GM21515 (cell line): Measurements from ENCODE around the gene PDE8A.

Experiments
- ATAC-seq: cut with Tn5 transposase; IDR thresholded peaks from one replicate; pipeline ENCODE4 v1.9.1; 2021; ENCODE audit not compliant: unreplicated experiment

The PDE8A gene

DNA sequence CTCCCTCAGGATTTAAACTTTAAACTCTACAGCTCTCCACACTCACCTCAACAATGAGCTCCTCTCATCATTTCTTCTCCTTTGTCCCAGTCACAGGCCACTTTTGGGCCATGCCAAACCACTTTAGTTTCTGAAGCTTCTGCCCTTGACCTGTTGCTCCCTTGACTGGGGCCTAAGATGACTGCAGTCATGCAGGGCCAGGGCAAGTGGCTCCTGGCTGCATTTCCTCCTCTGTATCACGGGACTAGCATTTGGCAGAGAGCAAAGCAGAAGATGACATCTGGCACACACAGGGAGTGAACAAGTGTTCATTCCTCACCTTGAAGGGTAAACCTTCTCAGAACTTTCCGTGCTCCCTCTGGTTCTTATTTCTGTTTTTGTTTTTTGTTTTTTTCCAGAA, 136.9 kb downstream of the PDE8A start:
- ATAC-seq = no peak

- no peak for ATAC-seq
Observed at GRCh38 chr15:85120351-85121113, 138.9 kb downstream of the PDE8A start.

DNA sequence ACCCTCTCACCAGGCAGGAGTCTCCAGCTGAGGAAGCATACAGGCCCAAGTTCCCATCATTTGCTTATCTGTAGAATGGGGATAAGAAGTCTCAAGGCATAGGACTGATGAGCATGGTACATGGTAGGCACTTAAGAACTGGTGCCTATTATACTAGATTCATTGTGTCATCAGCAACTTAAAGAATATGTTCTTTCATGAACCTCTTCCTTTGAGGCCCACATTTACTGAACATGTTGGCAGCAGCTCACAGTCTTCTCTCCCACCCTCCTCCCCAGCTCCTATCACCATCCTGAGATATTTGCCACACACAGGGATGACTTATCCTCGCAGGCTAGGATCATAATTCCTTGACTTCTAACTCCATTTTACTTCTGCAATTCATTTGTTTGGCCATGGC, 142.5 kb downstream of the PDE8A start:
- ATAC-seq = no peak

DNA sequence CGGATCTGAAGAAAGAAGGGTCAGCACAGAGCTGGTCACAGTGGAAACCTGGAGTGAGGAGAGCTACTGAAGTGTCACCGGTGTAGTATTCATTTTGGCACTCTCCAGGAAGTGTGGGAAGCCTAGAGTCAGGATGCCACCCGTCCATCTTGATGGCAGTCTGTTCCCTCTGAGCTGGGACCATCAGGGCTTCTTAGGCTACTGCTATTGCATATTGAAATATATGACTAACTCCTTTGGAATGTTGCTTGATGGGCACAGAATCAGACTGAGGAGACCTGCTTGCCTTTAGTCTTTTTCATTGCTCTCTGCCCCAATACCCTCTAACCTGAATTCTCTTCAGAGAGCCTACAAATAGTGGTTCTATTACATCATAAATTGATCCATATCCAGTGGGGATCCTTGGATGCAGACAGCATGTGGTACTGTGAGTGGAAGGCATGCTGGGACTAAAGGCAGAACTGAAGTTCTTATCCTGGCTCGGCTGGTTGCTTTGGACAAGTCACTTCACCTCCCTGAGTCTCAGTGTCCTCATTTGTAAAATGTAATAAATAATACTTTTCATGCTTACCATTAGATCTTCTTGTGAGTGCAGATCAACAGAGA, 143.5 kb downstream of the PDE8A start:
- no peak for ATAC-seq

- ATAC-seq = no peak
Observed at GRCh38 chr15:85128621-85129020, 147.0 kb downstream of the PDE8A start.

DNA sequence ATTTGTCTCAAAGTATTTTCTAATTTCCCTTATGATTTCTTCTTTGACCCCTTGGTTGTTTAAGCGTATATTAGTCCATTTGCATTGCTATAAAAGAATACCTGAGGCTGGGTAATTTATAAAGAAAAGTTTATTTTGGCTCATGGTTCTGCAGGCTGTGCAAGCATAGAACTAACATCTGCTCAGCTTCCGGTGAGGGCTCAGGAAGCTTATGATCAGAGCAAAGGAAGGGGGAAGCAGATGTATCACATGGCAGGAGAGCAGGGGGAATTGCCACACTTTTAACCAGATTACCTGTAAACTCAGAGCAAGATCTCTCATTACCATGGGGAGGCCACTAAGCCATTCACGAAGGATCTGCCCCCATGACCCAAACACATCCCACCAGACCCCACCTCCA, 148.2 kb downstream of the PDE8A start:
- no peak for ATAC-seq

DNA sequence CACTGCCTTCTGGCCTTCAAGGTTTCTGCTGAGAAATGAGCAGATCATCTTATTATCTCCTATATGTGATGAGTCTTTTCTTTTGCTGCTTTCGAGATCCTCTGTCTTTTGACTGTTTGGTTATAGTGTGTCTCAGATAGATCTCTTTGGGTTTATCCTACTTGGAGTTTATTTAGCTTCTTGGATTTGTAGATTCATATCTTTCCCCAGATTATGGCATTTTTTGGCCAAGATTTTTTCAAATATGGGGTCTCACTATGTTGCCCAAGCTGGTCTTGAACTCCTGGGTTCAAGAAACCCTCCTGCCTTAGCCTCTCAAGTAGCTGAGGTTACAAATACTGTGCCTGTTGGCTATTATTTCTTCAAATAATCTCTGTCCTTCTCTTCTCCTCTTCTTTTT, 150.3 kb downstream of the PDE8A start:
- ATAC-seq = no peak

DNA sequence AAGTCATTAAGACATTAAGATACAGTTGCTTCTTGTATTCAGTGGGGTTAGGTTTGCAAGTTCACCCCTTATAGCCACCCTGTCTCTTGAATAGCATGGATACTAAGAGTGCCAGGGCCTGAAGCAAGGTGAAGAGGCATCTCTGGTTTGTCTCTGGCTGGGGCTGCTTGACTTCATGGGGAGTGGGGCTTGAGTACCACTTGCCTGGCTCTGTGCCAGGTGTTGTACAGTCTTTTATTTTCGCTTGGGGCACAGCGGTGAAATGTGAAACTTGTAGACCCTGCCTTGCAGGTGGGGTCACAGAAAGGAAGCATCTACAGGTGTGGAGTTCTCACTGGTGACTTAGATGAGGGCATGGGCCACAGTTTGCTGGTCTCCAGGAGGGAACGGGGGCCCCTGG, 152.1 kb downstream of the PDE8A start:
- no peak for ATAC-seq

DNA sequence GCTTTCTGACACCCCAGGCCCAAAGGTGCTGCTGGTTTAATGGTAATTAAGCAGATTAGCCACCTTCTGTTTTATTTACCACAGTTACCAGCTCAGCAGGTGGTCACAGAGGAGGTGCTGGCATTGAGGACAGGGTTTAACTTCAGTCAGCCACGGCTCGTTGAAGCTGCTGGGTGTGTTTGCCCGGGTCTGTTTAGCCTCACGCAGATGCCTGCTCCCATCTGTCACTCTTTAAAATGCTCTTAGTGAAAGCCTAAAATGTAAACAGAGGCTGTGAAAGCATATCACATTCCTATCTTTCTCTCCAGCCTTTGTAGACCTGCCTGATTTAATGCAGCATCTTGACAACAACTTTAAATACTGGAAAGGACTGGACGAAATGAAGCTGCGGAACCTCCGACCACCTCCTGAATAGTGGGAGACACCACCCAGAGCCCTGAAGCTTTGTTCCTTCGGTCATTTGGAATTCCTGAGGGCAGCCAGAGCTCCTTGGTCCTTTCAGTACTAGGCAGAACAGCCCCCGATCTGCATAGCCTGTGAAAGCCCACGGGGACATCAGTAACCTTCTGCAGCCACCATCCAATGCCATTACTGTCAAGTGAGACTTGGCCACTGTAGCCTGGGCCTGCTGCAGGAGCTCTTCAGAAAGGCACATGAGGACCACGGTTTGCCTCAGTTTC, 156.0 kb downstream of the PDE8A start:
- ATAC-seq = no peak

GRCh38 chr15:85139391-85139790, 157.7 kb downstream of the PDE8A start:
- no peak for ATAC-seq

DNA sequence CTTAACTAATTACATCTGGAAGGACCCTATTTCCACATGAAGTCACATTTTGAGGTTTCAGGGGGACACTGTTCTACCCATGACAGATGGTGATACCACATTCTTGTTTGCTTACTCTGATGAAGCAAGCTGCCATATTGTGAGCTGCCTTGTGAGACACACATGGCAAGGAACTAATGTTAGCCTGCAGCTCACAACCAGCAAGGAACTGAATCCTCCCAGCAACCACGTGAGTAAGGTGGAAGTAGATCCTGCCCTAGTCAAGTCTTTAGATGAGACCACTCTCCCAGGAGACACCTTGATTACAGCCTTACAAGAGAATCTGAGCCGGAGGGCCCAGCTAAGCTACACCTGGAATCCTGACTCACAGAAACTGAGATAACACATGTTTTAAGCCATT, 160.1 kb downstream of the PDE8A start:
- ATAC-seq = no peak

DNA sequence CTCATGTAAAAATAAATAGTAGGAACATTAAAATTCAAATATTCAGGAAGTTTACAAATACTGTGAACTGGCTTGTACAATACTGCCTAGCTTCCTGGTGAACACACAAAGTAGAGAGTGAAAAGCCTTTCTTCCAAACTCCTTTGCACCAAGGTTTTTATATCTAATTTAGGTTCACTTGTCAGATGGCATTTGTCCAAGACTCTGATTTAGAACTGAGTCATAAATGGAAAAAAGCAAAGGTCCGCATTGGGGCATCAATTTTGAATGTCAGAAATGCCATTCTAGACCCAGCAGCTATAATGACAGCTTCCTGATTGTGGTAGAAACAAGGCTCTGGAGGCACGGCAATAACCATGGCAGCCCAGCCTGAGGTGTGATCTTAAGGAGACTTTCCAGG, 160.7 kb downstream of the PDE8A start:
- no peak for ATAC-seq

- ATAC-seq = no peak
Observed at GRCh38 chr15:85149465-85150129, 167.9 kb downstream of the PDE8A start.

- ATAC-seq = no peak
Observed at GRCh38 chr15:85150130-85150480, 168.4 kb downstream of the PDE8A start.

- no peak for ATAC-seq
Observed at GRCh38 chr15:85151145-85151544, 169.5 kb downstream of the PDE8A start.

DNA sequence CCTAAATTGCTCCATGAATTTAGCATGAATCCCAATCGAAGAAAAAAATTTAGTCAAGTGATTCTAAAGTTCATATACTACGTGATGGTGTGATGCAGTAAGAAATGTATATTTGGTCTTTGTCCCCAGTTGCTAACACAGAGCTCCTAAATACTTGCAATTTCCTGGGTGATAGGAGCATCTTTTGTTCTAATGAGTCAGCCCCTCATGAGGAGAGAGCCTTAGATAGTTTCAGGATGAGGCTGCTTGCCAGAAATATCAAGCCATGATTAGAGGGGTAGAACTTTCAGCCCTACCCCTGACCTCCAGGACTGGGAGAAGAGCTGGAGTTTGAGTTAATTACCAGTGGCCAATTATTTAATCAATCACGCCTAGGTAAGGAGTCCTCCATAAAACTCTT, 170.2 kb downstream of the PDE8A start:
- no peak for ATAC-seq

DNA sequence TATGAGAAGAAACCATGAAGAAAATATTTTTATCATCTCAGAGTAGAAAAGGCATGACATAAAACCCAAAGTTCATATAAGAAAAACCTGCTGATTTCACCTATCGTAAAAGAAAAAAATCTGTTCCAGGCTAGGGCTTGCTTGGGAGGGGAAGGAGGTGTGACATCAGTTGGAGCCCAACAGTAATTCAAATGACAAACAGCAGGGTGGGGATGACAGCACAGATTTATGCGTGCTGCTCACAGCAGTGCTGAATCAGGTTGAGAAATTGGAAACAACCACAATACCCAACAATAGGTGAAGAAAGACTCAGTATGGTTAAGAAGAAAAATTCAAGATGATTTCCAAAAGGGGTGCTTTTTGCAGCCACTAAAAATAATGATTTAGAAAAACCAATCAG, 172.4 kb downstream of the PDE8A start:
- ATAC-seq = no peak

GRCh38 chr15:85155360-85155759, 173.7 kb downstream of the PDE8A start:
- no peak for ATAC-seq

- ATAC-seq = no peak
Observed at GRCh38 chr15:85155857-85156256, 174.2 kb downstream of the PDE8A start.

DNA sequence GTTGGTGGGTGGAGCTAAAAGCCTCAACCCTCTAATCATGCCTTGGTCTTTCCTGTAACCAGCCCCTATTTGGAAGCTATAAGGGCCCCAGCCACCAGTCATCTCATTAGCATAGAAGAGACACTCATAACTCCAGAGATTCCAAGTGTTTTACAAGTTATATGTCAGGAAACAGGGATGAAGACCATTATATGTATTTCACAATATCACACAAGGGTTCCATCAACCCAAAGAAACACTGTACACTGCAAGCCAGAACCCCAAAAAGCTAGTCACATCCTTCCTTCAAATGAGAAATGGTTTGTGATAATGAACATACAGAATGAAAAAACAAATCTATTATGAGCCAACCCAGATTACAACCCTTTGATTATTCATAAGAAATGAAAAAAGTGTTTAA, 175.7 kb downstream of the PDE8A start:
- ATAC-seq = no peak

DNA sequence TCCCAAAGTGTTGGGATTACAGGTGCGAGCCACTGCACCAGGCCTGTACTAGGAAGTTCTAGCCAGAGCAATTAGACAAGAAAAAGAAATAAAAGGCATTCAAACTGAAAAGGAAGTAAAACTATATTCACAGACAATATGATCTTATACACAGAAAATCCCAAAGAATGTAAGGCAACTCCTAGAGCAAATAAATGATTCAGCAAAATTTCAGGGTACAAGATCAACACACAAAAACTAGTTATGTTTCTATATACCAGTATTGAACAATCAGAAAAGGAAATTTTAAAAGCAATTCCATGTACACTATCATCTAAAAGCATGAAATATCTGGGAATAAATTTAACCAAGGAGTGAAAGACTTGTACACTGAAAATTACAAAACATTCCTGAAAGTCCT, 180.6 kb downstream of the PDE8A start:
- ATAC-seq = no peak
